ENCODE measurements around the gene ECHDC3. TPM values are rescaled to one million over a fixed set of nuclear protein-coding genes. Genes with fewer than 3 reads are reported as not detected.

Gene ECHDC3
- total and polyA plus RNA-seq, 2 of the 13 experiments (the other 11 are each of a cell fraction or from before 2014, with no cell fraction given), result not detected

DNA sequence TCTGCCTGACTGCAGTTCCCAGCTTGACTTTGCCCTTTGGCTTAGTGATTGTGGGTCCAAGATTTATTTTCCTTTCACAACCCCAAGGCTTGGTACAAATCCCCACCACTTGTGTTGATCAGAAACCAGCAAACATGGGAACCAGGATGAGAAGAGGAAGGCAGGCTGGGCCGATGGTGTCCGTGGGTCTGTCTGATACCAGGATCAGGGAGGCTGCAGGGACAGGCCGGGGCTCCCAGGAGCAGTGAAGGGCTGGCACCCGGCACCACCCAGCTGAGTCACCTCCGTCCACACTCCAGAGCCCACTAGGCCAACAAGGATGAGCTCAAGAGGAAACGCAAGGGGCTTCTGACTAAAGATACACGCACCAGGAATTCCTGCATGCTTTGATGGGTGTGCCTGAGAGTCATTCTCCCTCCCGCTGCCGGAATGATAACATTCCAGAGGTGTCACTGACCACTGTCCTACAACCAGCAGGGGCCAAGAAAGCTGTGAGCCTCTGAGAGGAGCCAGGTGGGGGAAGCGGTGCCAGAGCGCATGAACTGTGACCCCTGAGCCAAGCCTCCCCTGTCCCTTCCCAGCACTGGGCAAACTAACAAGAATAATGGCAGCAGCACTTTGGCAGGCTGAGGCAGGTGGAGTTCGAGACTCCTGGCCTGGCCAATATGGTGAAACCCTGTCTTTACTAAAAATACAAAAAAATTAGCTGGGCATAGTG is 51.7 kb downstream of the ECHDC3 start (continued):
- TF ChIP-seq ZNF230 (CRISPR knock-in tag; IDR thresholded peaks at IDR 0.05) (0 out of 2 replicates have a peak, but pooled peaks have one; percentile 66), MTA1 (CRISPR knock-in tag; IDR thresholded peaks at IDR 0.05; ENCODE audit: borderline replicate concordance) (peak; percentile 89; the same call in 1 of the 2 replicates), CREB1 (IDR thresholded peaks at IDR 0.05) (no peak), CREB1 (CRISPR knock-in tag; IDR thresholded peaks at IDR 0.05) (peak; percentile 41; the same call in 1 of the 2 replicates), ZNF501 (CRISPR knock-in tag; IDR thresholded peaks at IDR 0.05) (0 out of 2 replicates have a peak, but pooled peaks have one; percentile 15), ZBTB3 (CRISPR knock-in tag; IDR thresholded peaks at IDR 0.05; ENCODE audit: borderline replicate concordance, low read depth) (no peak)
- TF ChIP-seq, protein P1, sequence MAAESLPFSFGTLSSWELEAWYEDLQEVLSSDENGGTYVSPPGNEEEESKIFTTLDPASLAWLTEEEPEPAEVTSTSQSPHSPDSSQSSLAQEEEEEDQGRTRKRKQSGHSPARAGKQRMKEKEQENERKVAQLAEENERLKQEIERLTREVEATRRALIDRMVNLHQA (CRISPR knock-in tag; IDR thresholded peaks at IDR 0.05), result no peak
- TF ChIP-seq, protein P2, sequence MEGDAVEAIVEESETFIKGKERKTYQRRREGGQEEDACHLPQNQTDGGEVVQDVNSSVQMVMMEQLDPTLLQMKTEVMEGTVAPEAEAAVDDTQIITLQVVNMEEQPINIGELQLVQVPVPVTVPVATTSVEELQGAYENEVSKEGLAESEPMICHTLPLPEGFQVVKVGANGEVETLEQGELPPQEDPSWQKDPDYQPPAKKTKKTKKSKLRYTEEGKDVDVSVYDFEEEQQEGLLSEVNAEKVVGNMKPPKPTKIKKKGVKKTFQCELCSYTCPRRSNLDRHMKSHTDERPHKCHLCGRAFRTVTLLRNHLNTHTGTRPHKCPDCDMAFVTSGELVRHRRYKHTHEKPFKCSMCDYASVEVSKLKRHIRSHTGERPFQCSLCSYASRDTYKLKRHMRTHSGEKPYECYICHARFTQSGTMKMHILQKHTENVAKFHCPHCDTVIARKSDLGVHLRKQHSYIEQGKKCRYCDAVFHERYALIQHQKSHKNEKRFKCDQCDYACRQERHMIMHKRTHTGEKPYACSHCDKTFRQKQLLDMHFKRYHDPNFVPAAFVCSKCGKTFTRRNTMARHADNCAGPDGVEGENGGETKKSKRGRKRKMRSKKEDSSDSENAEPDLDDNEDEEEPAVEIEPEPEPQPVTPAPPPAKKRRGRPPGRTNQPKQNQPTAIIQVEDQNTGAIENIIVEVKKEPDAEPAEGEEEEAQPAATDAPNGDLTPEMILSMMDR (CRISPR knock-in tag; IDR thresholded peaks at IDR 0.05), result peak; percentile 18; the same call in 1 of the 2 replicates
- TF ChIP-seq, protein P3, sequence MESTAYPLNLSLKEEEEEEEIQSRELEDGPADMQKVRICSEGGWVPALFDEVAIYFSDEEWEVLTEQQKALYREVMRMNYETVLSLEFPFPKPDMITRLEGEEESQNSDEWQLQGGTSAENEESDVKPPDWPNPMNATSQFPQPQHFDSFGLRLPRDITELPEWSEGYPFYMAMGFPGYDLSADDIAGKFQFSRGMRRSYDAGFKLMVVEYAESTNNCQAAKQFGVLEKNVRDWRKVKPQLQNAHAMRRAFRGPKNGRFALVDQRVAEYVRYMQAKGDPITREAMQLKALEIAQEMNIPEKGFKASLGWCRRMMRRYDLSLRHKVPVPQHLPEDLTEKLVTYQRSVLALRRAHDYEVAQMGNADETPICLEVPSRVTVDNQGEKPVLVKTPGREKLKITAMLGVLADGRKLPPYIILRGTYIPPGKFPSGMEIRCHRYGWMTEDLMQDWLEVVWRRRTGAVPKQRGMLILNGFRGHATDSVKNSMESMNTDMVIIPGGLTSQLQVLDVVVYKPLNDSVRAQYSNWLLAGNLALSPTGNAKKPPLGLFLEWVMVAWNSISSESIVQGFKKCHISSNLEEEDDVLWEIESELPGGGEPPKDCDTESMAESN (CRISPR knock-in tag; conservative IDR thresholded peaks at IDR 0.05), result no peak
- TF ChIP-seq, protein P4, sequence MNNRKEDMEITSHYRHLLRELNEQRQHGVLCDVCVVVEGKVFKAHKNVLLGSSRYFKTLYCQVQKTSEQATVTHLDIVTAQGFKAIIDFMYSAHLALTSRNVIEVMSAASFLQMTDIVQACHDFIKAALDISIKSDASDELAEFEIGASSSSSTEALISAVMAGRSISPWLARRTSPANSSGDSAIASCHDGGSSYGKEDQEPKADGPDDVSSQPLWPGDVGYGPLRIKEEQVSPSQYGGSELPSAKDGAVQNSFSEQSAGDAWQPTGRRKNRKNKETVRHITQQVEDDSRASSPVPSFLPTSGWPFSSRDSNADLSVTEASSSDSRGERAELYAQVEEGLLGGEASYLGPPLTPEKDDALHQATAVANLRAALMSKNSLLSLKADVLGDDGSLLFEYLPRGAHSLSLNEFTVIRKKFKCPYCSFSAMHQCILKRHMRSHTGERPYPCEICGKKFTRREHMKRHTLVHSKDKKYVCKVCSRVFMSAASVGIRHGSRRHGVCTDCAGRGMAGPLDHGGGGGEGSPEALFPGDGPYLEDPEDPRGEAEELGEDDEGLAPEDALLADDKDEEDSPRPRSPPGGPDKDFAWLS (CRISPR knock-in tag; IDR thresholded peaks at IDR 0.05; ENCODE audit: borderline replicate concordance), result 0 out of 2 replicates have a peak, but pooled peaks have one; percentile 61
- TF ChIP-seq, protein P5, sequence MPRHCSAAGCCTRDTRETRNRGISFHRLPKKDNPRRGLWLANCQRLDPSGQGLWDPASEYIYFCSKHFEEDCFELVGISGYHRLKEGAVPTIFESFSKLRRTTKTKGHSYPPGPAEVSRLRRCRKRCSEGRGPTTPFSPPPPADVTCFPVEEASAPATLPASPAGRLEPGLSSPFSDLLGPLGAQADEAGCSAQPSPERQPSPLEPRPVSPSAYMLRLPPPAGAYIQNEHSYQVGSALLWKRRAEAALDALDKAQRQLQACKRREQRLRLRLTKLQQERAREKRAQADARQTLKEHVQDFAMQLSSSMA (CRISPR knock-in tag; IDR thresholded peaks at IDR 0.05), result no peak
- TF ChIP-seq, protein P6, sequence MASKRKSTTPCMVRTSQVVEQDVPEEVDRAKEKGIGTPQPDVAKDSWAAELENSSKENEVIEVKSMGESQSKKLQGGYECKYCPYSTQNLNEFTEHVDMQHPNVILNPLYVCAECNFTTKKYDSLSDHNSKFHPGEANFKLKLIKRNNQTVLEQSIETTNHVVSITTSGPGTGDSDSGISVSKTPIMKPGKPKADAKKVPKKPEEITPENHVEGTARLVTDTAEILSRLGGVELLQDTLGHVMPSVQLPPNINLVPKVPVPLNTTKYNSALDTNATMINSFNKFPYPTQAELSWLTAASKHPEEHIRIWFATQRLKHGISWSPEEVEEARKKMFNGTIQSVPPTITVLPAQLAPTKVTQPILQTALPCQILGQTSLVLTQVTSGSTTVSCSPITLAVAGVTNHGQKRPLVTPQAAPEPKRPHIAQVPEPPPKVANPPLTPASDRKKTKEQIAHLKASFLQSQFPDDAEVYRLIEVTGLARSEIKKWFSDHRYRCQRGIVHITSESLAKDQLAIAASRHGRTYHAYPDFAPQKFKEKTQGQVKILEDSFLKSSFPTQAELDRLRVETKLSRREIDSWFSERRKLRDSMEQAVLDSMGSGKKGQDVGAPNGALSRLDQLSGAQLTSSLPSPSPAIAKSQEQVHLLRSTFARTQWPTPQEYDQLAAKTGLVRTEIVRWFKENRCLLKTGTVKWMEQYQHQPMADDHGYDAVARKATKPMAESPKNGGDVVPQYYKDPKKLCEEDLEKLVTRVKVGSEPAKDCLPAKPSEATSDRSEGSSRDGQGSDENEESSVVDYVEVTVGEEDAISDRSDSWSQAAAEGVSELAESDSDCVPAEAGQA (IDR thresholded peaks at IDR 0.05; ENCODE audit: low read depth), result 0 out of 2 replicates have a peak, but pooled peaks have one; percentile 14
- TF ChIP-seq, protein P6 (CRISPR knock-in tag; IDR thresholded peaks at IDR 0.05; ENCODE audit: borderline replicate concordance), result no peak

All from HepG2 (cell line).